ENCODE data around the gene TMEM204.
A peak's percentile ranks its signal among the peaks of the same experiment; 100 is the strongest.

TMEM204 gene

DNA sequence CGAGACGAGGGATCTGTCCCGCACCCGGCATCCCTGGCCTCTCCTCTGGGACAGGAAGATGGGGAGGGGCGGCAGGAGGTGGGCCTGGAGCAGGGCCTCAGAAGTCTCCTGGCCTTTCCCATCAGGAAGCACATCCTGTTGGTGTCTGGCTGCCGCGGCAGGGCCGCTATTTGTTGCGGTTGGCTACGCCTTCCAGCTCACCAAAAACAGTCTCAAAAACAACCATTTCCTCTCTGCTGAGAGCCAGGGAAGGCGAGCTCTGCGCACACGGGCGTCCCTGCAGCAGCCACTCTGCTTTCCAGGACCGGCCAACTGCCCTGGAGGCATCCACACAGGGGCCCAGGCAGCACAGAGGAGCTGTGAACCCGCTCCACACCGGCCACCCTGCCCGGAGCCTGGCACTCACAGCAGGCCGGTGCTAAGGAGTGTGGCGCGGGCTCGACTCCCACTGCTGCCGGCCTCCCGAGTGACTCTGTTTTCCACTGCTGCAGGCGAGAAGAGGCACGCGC is at the start of gene TMEM204:
TSS of gene TMEM204 (plus strand) at position 224 of the 509 bp plus-strand sequence. CDS start 610 bp downstream, outside the sequence.
- peak; percentile 81 for DNase-seq (ENCODE audit: low spot score)

GRCh38 chr16:1485847-1486496 is 47.5 kb upstream of the TMEM204 start:
- DNase-seq (ENCODE audit: low spot score), result no peak

DNA sequence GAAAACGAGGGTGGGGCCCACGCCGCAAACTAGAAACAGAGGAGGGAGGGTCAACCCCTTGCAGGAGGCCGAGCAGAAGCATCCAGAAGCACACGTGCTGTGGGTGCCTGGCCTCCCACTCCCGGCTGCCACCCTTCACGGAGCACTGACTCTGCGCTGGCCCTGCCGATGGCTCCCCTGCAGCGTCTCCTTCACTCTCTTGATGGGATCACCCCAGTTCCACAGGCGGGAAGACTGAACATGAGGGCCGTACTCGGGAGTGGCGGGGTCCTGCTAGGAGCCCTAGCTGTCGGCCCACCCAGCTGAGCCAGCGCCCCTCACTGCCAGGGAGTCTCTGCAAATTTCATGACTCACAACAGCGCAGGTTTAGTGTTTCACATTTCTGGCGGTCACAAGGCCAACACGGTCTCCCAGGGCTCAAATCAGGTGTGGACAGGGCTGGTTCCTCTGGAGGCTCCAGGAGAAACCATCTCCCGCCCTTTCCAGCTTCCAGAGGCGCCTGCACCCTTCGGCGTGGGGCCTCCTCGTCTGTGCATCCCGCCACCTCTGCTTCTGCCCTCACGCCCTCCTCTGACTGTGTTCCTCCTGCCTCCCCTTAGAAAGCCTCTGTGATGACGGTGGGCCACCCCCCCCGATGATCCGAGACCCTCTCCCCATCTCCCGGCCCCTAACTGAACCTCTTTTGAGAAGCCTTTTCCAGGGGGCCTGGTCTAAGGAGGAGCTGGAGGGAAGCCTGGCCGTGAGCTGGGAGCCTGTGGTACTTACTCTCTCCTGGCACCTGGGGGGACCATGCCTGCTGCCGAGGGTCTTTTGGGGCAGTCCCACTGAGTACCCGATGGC is 46.7 kb upstream of the TMEM204 start:
- no peak for DNase-seq (ENCODE audit: low spot score)

GRCh38 chr16:1487395-1488053 is 45.9 kb upstream of the TMEM204 start:
- DNase-seq (ENCODE audit: low spot score), result no peak

DNA sequence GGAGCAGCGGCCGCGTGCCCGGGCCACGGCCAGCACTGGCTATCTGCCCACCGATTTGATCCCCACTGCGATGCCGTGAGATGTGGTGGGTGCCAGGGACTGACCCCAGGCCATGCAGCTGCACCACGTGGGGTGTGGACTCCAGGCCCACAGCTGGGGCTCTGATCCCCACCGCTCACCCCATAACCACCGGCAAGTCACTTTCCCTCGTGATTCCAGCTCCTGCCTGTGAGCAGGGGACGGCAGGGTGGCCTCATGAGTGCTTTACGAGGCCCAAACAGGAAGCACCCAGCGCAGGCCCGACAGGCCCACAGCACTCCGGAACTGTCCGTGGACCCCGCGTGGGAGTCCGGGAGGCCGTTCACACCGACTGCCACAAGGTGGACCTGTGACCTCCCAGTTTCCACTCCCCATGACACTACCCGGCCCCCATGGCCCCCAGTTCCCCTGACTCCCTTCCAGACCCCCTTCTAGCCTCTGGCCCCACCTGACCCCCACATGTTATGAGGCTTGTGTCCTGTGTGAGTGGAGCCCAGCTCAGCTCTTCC is 45.3 kb upstream of the TMEM204 start:
- DNase-seq (ENCODE audit: low spot score), result no peak

DNA sequence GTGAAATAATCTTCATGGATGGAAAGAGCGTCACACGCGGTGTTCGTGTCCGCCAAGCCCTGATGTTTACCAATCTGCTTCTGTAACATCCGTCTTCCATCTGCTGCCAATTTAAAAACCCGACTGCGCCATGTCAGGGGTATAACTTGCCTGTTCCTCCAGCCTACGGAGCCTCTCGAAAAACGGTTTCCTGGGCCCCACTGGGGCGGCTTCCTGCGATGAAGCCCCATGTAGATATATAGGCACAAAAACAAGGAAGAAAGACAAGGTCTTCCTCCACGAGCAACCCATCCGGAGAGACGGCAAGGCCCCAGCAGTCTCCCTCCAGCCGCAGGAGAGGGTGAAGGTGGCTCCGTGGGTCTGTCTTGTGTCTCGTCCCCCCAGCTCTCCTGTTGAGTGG is 44.8 kb upstream of the TMEM204 start, which contains the start of gene PTX4:
TSS of gene PTX4 (minus strand) at position 326 of the 400 bp plus-strand sequence. CDS start at position 291, 35 bp downstream.
- DNase-seq (ENCODE audit: low spot score), result no peak

GRCh38 chr16:1489077-1489476 is 44.4 kb upstream of the TMEM204 start:
- DNase-seq (ENCODE audit: low spot score), result no peak

GRCh38 chr16:1491327-1491726 is 42.1 kb upstream of the TMEM204 start:
- no peak for DNase-seq (ENCODE audit: low spot score)

GRCh38 chr16:1492082-1492922 is 41.2 kb upstream of the TMEM204 start:
- peak; percentile 63 for DNase-seq (ENCODE audit: low spot score)

- DNase-seq (ENCODE audit: low spot score), result peak; percentile 92
Measured at GRCh38 chr16:1492923-1493745, 40.3 kb upstream of the TMEM204 start, which contains the start of gene TELO2. TSS of gene TELO2 (plus strand) at chr16:1493360. CDS start at chr16:1494282, 922 bp downstream.

GRCh38 chr16:1493746-1494094 is 39.7 kb upstream of the TMEM204 start:
- no peak for DNase-seq (ENCODE audit: low spot score)

DNA sequence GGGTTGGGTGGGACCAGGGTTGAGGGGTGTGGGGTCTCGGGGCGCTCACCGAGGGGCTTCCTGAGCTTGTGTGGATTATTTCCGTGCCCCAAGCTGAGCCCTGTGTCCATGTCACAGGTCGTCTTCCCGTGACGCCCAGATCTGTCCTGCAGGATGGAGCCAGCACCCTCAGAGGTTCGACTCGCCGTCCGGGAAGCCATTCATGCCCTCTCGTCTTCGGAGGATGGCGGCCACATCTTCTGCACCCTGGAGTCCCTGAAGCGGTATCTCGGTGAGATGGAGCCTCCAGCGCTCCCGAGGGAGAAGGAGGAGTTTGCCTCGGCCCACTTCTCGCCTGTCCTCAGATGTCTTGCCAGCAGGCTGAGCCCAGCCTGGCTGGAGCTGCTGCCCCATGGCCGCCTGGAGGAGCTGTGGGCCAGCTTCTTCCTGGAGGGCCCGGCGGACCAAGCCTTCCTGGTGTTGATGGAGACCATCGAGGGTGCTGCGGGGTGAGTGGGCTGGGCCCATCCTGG is 39.3 kb upstream of the TMEM204 start:
- no peak for DNase-seq (ENCODE audit: low spot score)

DNA sequence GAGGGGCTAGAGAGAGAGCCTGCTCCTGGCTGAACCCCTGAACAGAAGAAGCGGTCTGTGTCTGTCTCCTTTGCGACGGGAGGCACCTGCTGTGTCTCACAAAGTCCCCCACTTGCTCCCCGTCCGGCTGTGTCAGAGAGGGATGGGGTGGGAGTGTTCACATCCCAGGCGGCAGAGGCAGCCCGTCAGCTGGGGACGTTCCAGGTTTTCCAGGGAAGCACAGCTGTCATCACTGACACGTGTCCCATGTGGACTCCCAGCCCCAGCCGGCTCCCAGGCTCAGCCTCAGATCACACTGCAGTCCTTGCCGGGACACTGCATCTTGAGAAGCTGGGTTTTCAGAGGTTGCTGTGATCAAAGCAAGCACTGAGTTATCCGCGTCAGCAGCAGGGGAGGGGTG is 38.8 kb upstream of the TMEM204 start:
- no peak for DNase-seq (ENCODE audit: low spot score)

DNA sequence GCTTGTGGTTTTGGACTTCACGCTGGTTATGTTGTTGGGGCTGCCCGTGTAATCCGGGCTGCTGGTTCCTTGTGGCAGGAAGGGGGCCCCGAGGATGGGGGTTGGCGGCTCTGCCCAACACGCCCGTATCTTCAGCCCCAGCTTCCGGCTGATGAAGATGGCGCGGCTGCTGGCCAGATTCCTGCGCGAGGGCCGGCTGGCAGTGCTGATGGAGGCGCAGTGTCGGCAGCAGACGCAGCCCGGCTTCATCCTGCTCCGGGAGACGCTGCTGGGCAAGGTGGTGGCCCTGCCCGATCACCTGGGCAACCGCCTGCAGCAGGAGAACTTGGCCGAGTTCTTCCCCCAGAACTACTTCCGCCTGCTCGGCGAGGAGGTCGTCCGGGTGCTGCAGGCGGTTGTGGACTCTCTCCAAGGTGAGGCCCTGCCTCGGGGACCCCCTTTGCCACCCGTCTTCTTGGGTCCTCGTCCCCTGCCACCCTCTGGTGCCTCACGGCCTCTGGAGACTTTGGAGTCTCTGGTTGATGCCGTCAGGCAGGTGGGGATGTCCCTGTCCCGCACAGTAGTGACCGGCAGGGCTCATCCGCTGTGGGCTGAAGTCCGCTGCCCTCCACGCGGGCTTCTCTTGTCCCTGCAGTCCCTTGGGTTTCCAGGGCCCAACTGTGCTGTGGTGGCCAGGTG is 38.1 kb upstream of the TMEM204 start:
- DNase-seq (ENCODE audit: low spot score), result no peak

DNA sequence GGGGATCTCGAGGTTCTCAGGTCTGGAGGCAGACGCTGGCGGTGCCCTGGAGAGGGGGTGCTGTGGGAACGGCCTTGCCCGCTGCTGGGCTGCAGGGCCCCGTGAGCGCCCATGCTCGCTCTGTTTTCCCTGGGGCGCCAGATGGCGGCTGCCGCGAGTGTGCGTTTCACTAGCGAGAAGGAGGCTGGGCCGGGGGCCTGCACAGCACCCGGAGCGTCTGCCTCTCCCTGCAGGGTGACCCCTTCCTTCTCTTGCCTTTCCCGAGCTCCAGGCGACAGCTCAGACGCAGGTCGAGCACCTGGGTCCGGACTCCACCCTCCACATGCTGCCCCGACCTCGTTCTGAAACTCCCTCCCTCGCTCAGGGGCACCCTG is 37.6 kb upstream of the TMEM204 start:
- no peak for DNase-seq (ENCODE audit: low spot score)

DNA sequence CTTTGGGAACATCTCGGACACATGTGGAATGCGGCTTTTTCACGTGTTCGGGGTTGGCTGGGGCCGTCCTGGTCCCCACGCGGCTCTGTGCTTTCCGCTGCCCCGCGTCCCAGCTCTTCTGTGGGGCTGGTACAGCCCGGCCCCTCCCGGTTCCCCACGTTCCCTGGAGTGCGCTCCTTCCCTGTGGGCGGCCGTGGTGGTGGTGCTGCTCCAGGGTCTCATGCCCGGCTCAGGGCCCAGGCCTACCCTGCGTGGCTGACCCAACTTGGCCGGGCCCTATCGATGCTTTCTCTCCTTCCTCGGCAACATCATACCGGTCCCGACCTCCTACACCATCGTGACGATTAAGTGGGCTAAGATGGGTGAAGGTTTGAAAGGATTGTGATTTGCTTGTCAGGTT is 37.0 kb upstream of the TMEM204 start:
- DNase-seq (ENCODE audit: low spot score), result no peak

- no peak for DNase-seq (ENCODE audit: low spot score)
Measured at GRCh38 chr16:1497014-1497598, 36.4 kb upstream of the TMEM204 start.

DNA sequence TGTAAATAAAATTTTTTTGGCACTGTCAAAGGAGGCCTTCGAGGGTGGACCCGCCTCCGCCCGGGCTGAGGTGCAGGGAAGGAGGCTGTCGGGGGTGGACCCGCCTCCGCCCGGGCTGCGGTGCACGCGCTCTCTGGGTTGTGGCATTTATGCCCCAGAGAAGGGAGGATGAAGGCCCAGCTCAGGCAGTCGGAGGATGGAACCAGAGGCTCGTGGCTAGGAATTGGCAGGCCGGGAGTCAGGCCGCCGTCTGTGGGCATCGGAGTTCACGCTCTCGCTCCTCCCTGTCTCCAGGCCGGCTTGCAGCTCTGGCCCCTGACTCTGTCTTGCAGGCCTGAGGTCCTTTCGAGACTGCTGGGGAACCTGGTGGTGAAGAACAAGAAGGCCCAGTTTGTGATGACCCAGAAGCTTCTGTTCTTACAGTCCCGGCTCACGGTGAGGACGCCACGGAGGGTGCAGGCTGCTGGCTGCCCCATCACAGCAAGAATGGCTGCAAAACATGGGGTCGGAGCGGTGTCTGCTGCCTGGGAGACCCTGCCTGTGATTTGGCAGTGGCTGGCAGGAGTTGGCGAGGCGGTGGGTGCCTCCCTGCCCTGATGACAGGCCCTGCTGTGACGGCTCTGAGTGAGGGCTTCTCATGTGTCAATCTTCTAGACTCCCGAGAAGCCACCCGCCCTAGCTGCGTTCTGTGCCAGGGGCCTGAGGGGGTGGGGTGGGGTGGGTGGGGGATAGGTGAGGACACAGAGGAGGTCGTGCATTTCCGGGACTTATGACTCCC is 34.4 kb upstream of the TMEM204 start:
- DNase-seq (ENCODE audit: low spot score), result no peak
